Nephron progenitor cell (in vitro differentiated cells): ENCODE measurements around the gene C17orf50.

Experiments used
- DNase-seq: peaks from one replicate; pipeline ENCODE4 v3.0.0; 2021
- H3K27ac Mint-ChIP-seq: 2 replicates; pipeline ENCODE4 v1.8.0; 2021; ENCODE audit warnings: mild to moderate bottlenecking, moderate library complexity, mixed read lengths
- H3K27me3 Mint-ChIP-seq: 2 replicates; pipeline ENCODE4 v1.8.0; 2021; ENCODE audit warnings: mild to moderate bottlenecking, low read depth, mixed read lengths; ENCODE audit not compliant: poor library complexity
- H3K36me3 Mint-ChIP-seq: 2 replicates; pipeline ENCODE4 v1.8.0; 2021; ENCODE audit warnings: low read depth, mixed read lengths
- H3K4me1 Mint-ChIP-seq: 2 replicates; pipeline ENCODE4 v1.8.0; 2021; ENCODE audit warnings: mixed read lengths
- H3K4me3 Mint-ChIP-seq: 2 replicates; pipeline ENCODE4 v1.8.0; 2021; ENCODE audit warnings: mild to moderate bottlenecking, moderate library complexity, mixed read lengths
- H3K9me3 Mint-ChIP-seq: 2 replicates; pipeline ENCODE4 v1.8.0; 2021; ENCODE audit warnings: mild to moderate bottlenecking, moderate library complexity, mixed read lengths
- CTCF ChIP-seq: fragments of 200-600 bp; sonication (generic); IDR thresholded peaks from 2 replicates; pipeline ENCODE4 v1.5.0; 2021; ENCODE audit warnings: antibody characterized with exemption

The C17orf50 gene

GRCh38 chr17:35731239-35731916 lies 29.3 kb upstream of the C17orf50 start, which contains the start of gene RASL10B:
RASL10B (plus strand) TSS chr17:35731639; CDS start chr17:35735185, 3,546 bp downstream.
- H3K9me3 Mint-ChIP-seq, result no peaks in the 10 kb centered on the region
- peak within 1 kb of the TSS; percentile 92 for H3K4me3 Mint-ChIP-seq
- peak; percentile 82 for DNase-seq
- H3K36me3 Mint-ChIP-seq, result no peaks in the 10 kb centered on the region
- no peak for TF ChIP-seq CTCF
- peak within 1 kb of the TSS; percentile 77 for H3K27ac Mint-ChIP-seq
- H3K4me1 Mint-ChIP-seq, result peaks cover 61% of the 10 kb centered on the region
- peaks cover 11% of the 10 kb centered on the region for H3K27me3 Mint-ChIP-seq

- TF ChIP-seq CTCF, result no peak
- peaks cover 1% of the 10 kb centered on the region for H3K36me3 Mint-ChIP-seq
- H3K9me3 Mint-ChIP-seq, result no peaks in the 10 kb centered on the region
- H3K27me3 Mint-ChIP-seq, result peaks cover 11% of the 10 kb centered on the region
- peak overlapping the region; percentile 77 for H3K27ac Mint-ChIP-seq
- H3K4me1 Mint-ChIP-seq, result peaks cover 53% of the 10 kb centered on the region
- DNase-seq, result peak; percentile 65
- peak overlapping the region; percentile 92 for H3K4me3 Mint-ChIP-seq
These were observed 28.5 kb upstream of the C17orf50 start for GRCh38 chr17:35731917-35732805.

GRCh38 chr17:35732806-35733136 lies 27.9 kb upstream of the C17orf50 start:
- peaks cover 5% of the 10 kb centered on the region for H3K36me3 Mint-ChIP-seq
- DNase-seq, result no peak

GRCh38 chr17:35733366-35733765 lies 27.3 kb upstream of the C17orf50 start:
- Mint-ChIP-seq H3K36me3 (peaks cover 5% of the 10 kb centered on the region), H3K27me3 (peaks cover 10% of the 10 kb centered on the region), H3K9me3 (no peaks in the 10 kb centered on the region), H3K4me1 (peaks cover 41% of the 10 kb centered on the region), H3K4me3 (peak overlapping the region; percentile 92), H3K27ac (no peak overlapping the region)
- DNase-seq, result no peak
- TF ChIP-seq CTCF, result no peak

More at GRCh38 chr17:35732806-35733136, 27.9 kb upstream of the C17orf50 start:
- peak overlapping the region; percentile 92 for H3K4me3 Mint-ChIP-seq
- peaks cover 47% of the 10 kb centered on the region for H3K4me1 Mint-ChIP-seq
- no peak for TF ChIP-seq CTCF
- H3K27ac Mint-ChIP-seq, result no peak overlapping the region
- no peaks in the 10 kb centered on the region for H3K9me3 Mint-ChIP-seq
- peaks cover 11% of the 10 kb centered on the region for H3K27me3 Mint-ChIP-seq

- no peak for TF ChIP-seq CTCF
- peaks cover 16% of the 10 kb centered on the region for H3K27me3 Mint-ChIP-seq
- peaks cover 31% of the 10 kb centered on the region for H3K4me1 Mint-ChIP-seq
- H3K9me3 Mint-ChIP-seq, result no peaks in the 10 kb centered on the region
- peaks cover 5% of the 10 kb centered on the region for H3K36me3 Mint-ChIP-seq
- H3K27ac Mint-ChIP-seq, result no peak overlapping the region
- no peak overlapping the region for H3K4me3 Mint-ChIP-seq
- no peak for DNase-seq
These were observed 26.3 kb upstream of the C17orf50 start for GRCh38 chr17:35734396-35734795.
